H1 (cell line): ENCODE measurements around the gene SLC25A31. TPM values are rescaled to one million over a fixed set of nuclear protein-coding genes. Genes with fewer than 3 reads are reported as not detected.

Experiments
- CTCF ChIA-PET: fragments of 300-600 bp; sonication (Branson Sonifier 250); formaldehyde crosslinking; loops from one replicate; lab custom pipeline; 2021; ENCODE audit not compliant: partially characterized antibody; lab: Charles Lee
- POLR2A ChIA-PET: fragments of 300-600 bp; sonication (Branson Sonifier 250); formaldehyde crosslinking; loops from one replicate; lab custom pipeline; 2021; ENCODE audit warnings: inconsistent platforms; ENCODE audit not compliant: partially characterized antibody; lab: Charles Lee
- DNase-seq, 2 experiments: peaks; one replicate each; pipeline versions ENCODE4 v3.0.0 to v3.0.0-alpha.2; 2010 to 2022; ENCODE audit warnings: low spot score in 2 of 2, low read depth in 1 of 2, mixed read lengths in 1 of 2
- FAIRE-seq: peaks from 2 replicates; lab custom pipeline; 2011; peaks lifted over from hg19 to GRCh38; lab: Jason Lieb, UNC
- H2AFZ ChIP-seq: 2 replicates; pipeline ENCODE4 v1.8.1; 2012; ENCODE audit warnings: low read length, inconsistent platforms
- H2AK5ac ChIP-seq: 2 replicates; pipeline ENCODE4 v1.6.1; 2013; ENCODE audit warnings: low read depth, low read length
- H2BK120ac ChIP-seq: replicated peaks from 2 replicates; pipeline ENCODE3; 2013; ENCODE audit warnings: low read depth, low read length, inconsistent platforms
- H2BK12ac ChIP-seq: 2 replicates; pipeline ENCODE4 v1.6.1; 2013; ENCODE audit warnings: low read depth, low read length
- H2BK15ac ChIP-seq: 2 replicates; pipeline ENCODE4 v1.6.1; 2013; ENCODE audit warnings: low read length
- H2BK20ac ChIP-seq: 2 replicates; pipeline ENCODE4 v1.6.1; 2013; ENCODE audit warnings: low read length
- H2BK5ac ChIP-seq: 2 replicates; pipeline ENCODE4 v1.6.1; 2013; ENCODE audit warnings: low read depth, low read length
- H3K14ac ChIP-seq: 2 replicates; pipeline ENCODE4 v1.6.1; 2013; ENCODE audit warnings: inconsistent platforms; ENCODE audit not compliant: insufficient read length
- H3K18ac ChIP-seq: 2 replicates; pipeline ENCODE4 v1.6.1; 2013; ENCODE audit warnings: low read length; ENCODE audit errors: extremely low read depth
- H3K23ac ChIP-seq: 2 replicates; pipeline ENCODE4 v1.6.1; 2013; ENCODE audit warnings: inconsistent platforms; ENCODE audit not compliant: insufficient read length
- H3K23me2 ChIP-seq: 2 replicates; pipeline ENCODE4 v1.6.1; 2013; ENCODE audit warnings: low read depth, low read length
- H3K27ac ChIP-seq: 2 replicates; pipeline ENCODE4 v1.6.1; 2011; ENCODE audit warnings: low read depth, low read length, inconsistent platforms
- H3K27me3 ChIP-seq, 4 experiments: replicated peaks in 1 of 4; 1 replicate in 1 of 4; 2 replicates in 3 of 4; pipeline versions ENCODE4 v1.6.1 to v1.8.1; 2011 to 2013; ENCODE audit warnings: low read length in 3 of 4, mild to moderate bottlenecking in 3 of 4, inconsistent platforms in 2 of 4, mixed read lengths in 2 of 4, moderate library complexity in 1 of 4; ENCODE audit not compliant: control insufficient read depth in 3 of 4, insufficient read depth in 3 of 4; ENCODE audit errors: extremely low read depth in 1 of 4
- H3K36me3 ChIP-seq, 4 experiments: 2 replicates each; pipeline versions ENCODE4 v1.6.1 to v1.8.1; 2011 to 2013; ENCODE audit warnings: mild to moderate bottlenecking in 4 of 4, low read length in 3 of 4, moderate library complexity in 2 of 4, control low read depth in 1 of 4, inconsistent platforms in 1 of 4; ENCODE audit not compliant: insufficient read depth in 4 of 4, control insufficient read depth in 2 of 4
- H3K4ac ChIP-seq: replicated peaks from 2 replicates; pipeline ENCODE3; 2013; ENCODE audit warnings: low read length, low read depth, mixed read lengths, inconsistent platforms; ENCODE audit not compliant: insufficient read length
- H3K4me1 ChIP-seq, 4 experiments: replicated peaks in 1 of 4; 1 replicate in 1 of 4; 2 replicates in 3 of 4; pipeline versions ENCODE4 v1.6.1 to v1.8.1; 2011 to 2013; ENCODE audit warnings: low read length in 3 of 4, inconsistent platforms in 2 of 4, mixed read lengths in 1 of 4; ENCODE audit not compliant: insufficient read depth in 4 of 4, control insufficient read depth in 3 of 4
- H3K4me2 ChIP-seq, 2 experiments: 2 replicates each; pipeline versions ENCODE4 v1.6.1 to v1.8.1; 2011 to 2013; ENCODE audit warnings: low read depth in 2 of 2, low read length in 2 of 2, control low read depth in 1 of 2, inconsistent platforms in 1 of 2, mild to moderate bottlenecking in 1 of 2; ENCODE audit not compliant: insufficient read depth in 1 of 2
- H3K4me3 ChIP-seq, 4 experiments: fragments of 200-600, 300-600 bp in 1 of 4; sonication (generic), shearing (Covaris generic), sonication (Bioruptor Twin) in 1 of 4; 2 replicates each; pipeline versions ENCODE4 v1.5.1 to v1.8.1; 2011 to 2016; ENCODE audit warnings: low read length in 4 of 4, low read depth in 3 of 4, control low read depth in 2 of 4, inconsistent platforms in 2 of 4, mild to moderate bottlenecking in 2 of 4, mixed read lengths in 1 of 4, moderate library complexity in 1 of 4; ENCODE audit not compliant: insufficient read depth in 2 of 4; ENCODE audit errors: extremely low read depth in 1 of 4
- H3K56ac ChIP-seq: replicated peaks from 2 replicates; pipeline ENCODE3; 2013; ENCODE audit warnings: low read depth, mild to moderate bottlenecking, mixed read lengths, low read length, inconsistent platforms; ENCODE audit not compliant: insufficient read length
- H3K79me1 ChIP-seq: 2 replicates; pipeline ENCODE4 v1.6.1; 2013; ENCODE audit warnings: low read depth, low read length, control low read depth
- H3K79me2 ChIP-seq, 2 experiments: 2 replicates each; pipeline versions ENCODE4 v1.6.1 to v1.8.1; 2012 to 2013; ENCODE audit warnings: low read length in 2 of 2, mild to moderate bottlenecking in 2 of 2, inconsistent platforms in 1 of 2; ENCODE audit not compliant: insufficient read depth in 2 of 2, control insufficient read depth in 1 of 2
- H3K9ac ChIP-seq, 4 experiments: replicated peaks in 1 of 4; 1 replicate in 1 of 4; 2 replicates in 3 of 4; pipeline versions ENCODE4 v1.6.1 to v1.8.1; 2011 to 2013; ENCODE audit warnings: low read depth in 3 of 4, low read length in 3 of 4, control low read depth in 2 of 4, mild to moderate bottlenecking in 2 of 4, moderate library complexity in 2 of 4, inconsistent platforms in 1 of 4; ENCODE audit errors: extremely low read depth in 1 of 4
- H3K9me3 ChIP-seq, 2 experiments: 2 replicates each; pipeline versions ENCODE4 v1.6.1 to v1.8.1; 2012 to 2013; ENCODE audit warnings: mild to moderate bottlenecking in 2 of 2, moderate library complexity in 2 of 2, control low read depth in 1 of 2, inconsistent platforms in 1 of 2, low read depth in 1 of 2, low read length in 1 of 2, mixed read lengths in 1 of 2; ENCODE audit not compliant: insufficient read depth in 2 of 2
- H4K20me1 ChIP-seq, 2 experiments: replicated peaks in 1 of 2; 2 replicates each; pipeline versions ENCODE3 to v1.8.1; 2011 to 2013; ENCODE audit warnings: inconsistent platforms in 2 of 2, low read length in 2 of 2, mild to moderate bottlenecking in 1 of 2; ENCODE audit not compliant: insufficient read depth in 2 of 2, control insufficient read depth in 1 of 2
- H4K5ac ChIP-seq: 2 replicates; pipeline ENCODE4 v1.6.1; 2013; ENCODE audit warnings: low read length, low read depth, mixed read lengths, inconsistent platforms; ENCODE audit not compliant: insufficient read length
- H4K8ac ChIP-seq: 2 replicates; pipeline ENCODE4 v1.8.0; 2013; ENCODE audit warnings: mild to moderate bottlenecking, moderate library complexity, low read length, inconsistent platforms; ENCODE audit not compliant: insufficient read depth; ENCODE audit errors: extremely low read depth
- H4K91ac ChIP-seq: replicated peaks from 2 replicates; pipeline ENCODE3; 2013; ENCODE audit warnings: low read length, mixed read lengths, inconsistent platforms; ENCODE audit not compliant: insufficient read length
- MAFK ChIP-seq: IDR thresholded peaks from 2 replicates; pipeline ENCODE4 v1.6.1; 2012; ENCODE audit warnings: low read depth, mild to moderate bottlenecking, improper control_type of control experiment, low read length
- SRF ChIP-seq: IDR thresholded peaks from 2 replicates; pipeline ENCODE4 v1.6.1; 2011; ENCODE audit warnings: mild to moderate bottlenecking, low read depth, low read length, moderate library complexity
- TBP ChIP-seq: IDR thresholded peaks from 2 replicates; pipeline ENCODE4 v1.6.1; 2011; ENCODE audit warnings: low read depth, low read length, improper control_type of control experiment
- WGBS, 2 experiments: shearing (Covaris generic) in 1 of 2; methylation state at CpG; one replicate each; pipeline versions ENCODE4 v1.1.6 to v1.1.7; 2013 to 2015; ENCODE audit warnings: low lambda C conversion rate in 2 of 2, mixed read lengths in 2 of 2, inconsistent platforms in 1 of 2, low coverage in 1 of 2, missing lambda C conversion rate in 1 of 2; ENCODE audit not compliant: insufficient replicate concordance in 2 of 2, insufficient coverage in 1 of 2, insufficient read length in 1 of 2; ENCODE audit errors: extremely low coverage in 1 of 2, missing lambda C conversion rate in 1 of 2; 5-methylcytosine and 5-hydroxymethylcytosine counted together
- polyA plus RNA-seq, 7 experiments: library from polyadenylated mRNA; depleted of rRNA in 3 of 7; stranded (reverse) in 5 of 7; unstranded in 2 of 7; fragments of >200 nt in 5 of 7; fragments of 200-250 nt in 2 of 7; gene quantifications; 1 replicate in 5 of 7; 2 replicates in 1 of 7; 4 replicates in 1 of 7; pipeline versions ENCODE4 v1.2.1 to v1.2.3, GENCODE V29; 2011 to 2013; ENCODE audit warnings: missing spikeins in 2 of 7, mixed read lengths in 2 of 7
- total RNA-seq: library from RNA; stranded (reverse); fragmentation: NEBNext Ultra II Directional; extraction: Animal tissue kit (Norgen Biotek cat#: 25700); gene quantifications from 2 replicates; pipeline ENCODE4 v1.2.1, GENCODE V29; 2021

Gene SLC25A31
- total and polyA plus RNA-seq, 2 of the 8 experiments (the other 6 are each of a cell fraction or from before 2014, with no cell fraction given): not detected

DNA sequence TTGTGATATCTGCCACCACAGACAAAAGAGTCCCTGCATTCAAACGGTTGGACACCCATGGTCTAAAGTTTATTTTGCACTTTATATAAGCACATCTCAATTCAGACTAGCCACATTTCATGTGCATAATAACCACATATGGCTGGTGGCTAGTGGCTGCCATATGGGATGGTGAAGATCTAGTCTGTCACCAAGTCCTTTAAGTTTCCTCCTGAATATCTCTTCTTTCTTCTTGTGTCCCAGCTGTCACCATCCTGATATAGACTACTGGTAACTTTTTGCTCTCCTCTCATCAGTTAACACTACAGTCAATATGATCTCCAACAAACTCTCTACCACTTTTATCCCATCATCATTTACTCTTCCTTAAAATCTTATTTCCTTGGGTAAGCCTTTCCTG is 61.2 kb downstream of the SLC25A31 start:
- Histone ChIP-seq H3K9ac (no peak overlapping the region), H2BK120ac (no peak overlapping the region), H3K27me3 (no peaks in the 10 kb centered on the region), H2BK12ac (no peak overlapping the region), H3K4ac (no peak overlapping the region), H4K91ac (no peak overlapping the region), H3K4me2 (no peak overlapping the region), H3K56ac (no peak overlapping the region), H3K23ac (no peak overlapping the region), H2AFZ (no peak overlapping the region), H2AK5ac (no peak overlapping the region), H4K5ac (no peak overlapping the region), H2BK5ac (no peak overlapping the region), H3K4me1 (no peaks in the 10 kb centered on the region), H3K79me2 (no peaks in the 10 kb centered on the region), H3K79me1 (no peaks in the 10 kb centered on the region), H3K9me3 (no peaks in the 10 kb centered on the region), H3K36me3 (no peaks in the 10 kb centered on the region), H3K27ac (no peak overlapping the region), H3K14ac (no peak overlapping the region), H2BK15ac (no peak overlapping the region), H4K20me1 (no peaks in the 10 kb centered on the region), H3K18ac (no peak overlapping the region), H2BK20ac (no peak overlapping the region), H4K8ac (no peak overlapping the region), H3K23me2 (no peaks in the 10 kb centered on the region), H3K4me3 (no peak overlapping the region)
- FAIRE-seq (no peak), DNase-seq (no peak)
- ChIA-PET CTCF (interaction anchor here (0.6 kb wide), 1 partner anchor 399 kb away, joined by 4 read pairs; no protein-coding TSS in a partner anchor), POLR2A (interaction anchor here (0.6 to 1.2 kb wide), 4 partner anchors 9 to 563 kb away, joined by 3 to 6 read pairs (median 4); partner anchors contain the start of gene HSPA4L)
- 79% methylated on average over 1 of the region's 1 CpG; no CpG with 5 or more reads in 1 of the 2 experiments for WGBS, 2 experiments
- TF ChIP-seq MAFK (no peak), SRF (no peak), TBP (no peak)
